Smooth muscle cell (in vitro differentiated cells): ENCODE results near the gene SPOCK1. TPM values are rescaled to one million over a fixed set of nuclear protein-coding genes. Genes with fewer than 3 reads are reported as not detected.

Experiments
- DNase-seq: peaks from one replicate; lab custom pipeline; 2025; ENCODE audit not compliant: unreplicated experiment; lab: John Stamatoyannopoulos, UW
- H2AFZ ChIP-seq: fragments of 200-600 bp; sonication (generic); 2 replicates; pipeline ENCODE4 v1.6.0; 2016; ENCODE audit warnings: antibody characterized with exemption, low read depth, mild to moderate bottlenecking
- H3F3A ChIP-seq: fragments of 200-600 bp; sonication (generic); 2 replicates; pipeline ENCODE4 v1.6.0; 2017; ENCODE audit warnings: antibody characterized with exemption, low read depth
- H3K27ac ChIP-seq: fragments of 200-600 bp; sonication (generic); 2 replicates; pipeline ENCODE4 v1.5.1; 2016; ENCODE audit warnings: low read depth, mild to moderate bottlenecking
- H3K27me3 ChIP-seq: fragments of 200-600 bp; sonication (generic); 2 replicates; pipeline ENCODE4 v1.6.1; 2016; ENCODE audit warnings: low read depth, mild to moderate bottlenecking
- H3K36me3 ChIP-seq: fragments of 200-600 bp; sonication (generic); 2 replicates; pipeline ENCODE4 v1.5.1; 2016; ENCODE audit warnings: low read depth
- H3K4me1 ChIP-seq: fragments of 200-600 bp; sonication (generic); 2 replicates; pipeline ENCODE4 v1.5.1; 2016; ENCODE audit warnings: low read depth
- H3K4me2 ChIP-seq: fragments of 200-600 bp; sonication (generic); 2 replicates; pipeline ENCODE4 v1.6.0; 2016; ENCODE audit warnings: mild to moderate bottlenecking
- H3K4me3 ChIP-seq: fragments of 200-600 bp; sonication (generic); 2 replicates; pipeline ENCODE4 v1.5.1; 2016; ENCODE audit warnings: mild to moderate bottlenecking
- H3K79me2 ChIP-seq: fragments of 200-600 bp; sonication (generic); 2 replicates; pipeline ENCODE4 v1.6.0; 2016; ENCODE audit warnings: low read depth, mild to moderate bottlenecking
- H3K9ac ChIP-seq: fragments of 200-600 bp; sonication (generic); 2 replicates; pipeline ENCODE4 v1.6.0; 2016; ENCODE audit warnings: low read depth
- H3K9me3 ChIP-seq: fragments of 200-600 bp; sonication (generic); replicated peaks from 2 replicates; pipeline ENCODE4 v1.5.1; 2016; ENCODE audit warnings: low read depth
- H4K20me1 ChIP-seq: fragments of 200-600 bp; sonication (generic); 2 replicates; pipeline ENCODE4 v1.6.0; 2016; ENCODE audit warnings: low read depth
- WGBS: methylation state at CpG from one replicate; pipeline ENCODE4 v1.1.7; 2016; ENCODE audit warnings: low lambda C conversion rate; 5-methylcytosine and 5-hydroxymethylcytosine counted together
- polyA plus RNA-seq: library from polyadenylated mRNA; unstranded; fragments of >200 nt; fragmentation: Nextera tagmentation; extraction: Ambion mirVana; gene quantifications from 2 replicates; pipeline ENCODE4 v1.2.1, GENCODE V29; 2016
- total RNA-seq: library from RNA; depleted of rRNA; stranded (reverse); fragments of >200 nt; gene quantifications from 2 replicates; pipeline ENCODE4 v1.2.3, GENCODE V29; 2014
- TF ChIP-seq, protein P1 (sequence below): fragments of 200-600 bp; sonication (generic); IDR thresholded peaks from 2 replicates; pipeline ENCODE4 v1.5.1; 2017; ENCODE audit warnings: borderline replicate concordance, mild to moderate bottlenecking, antibody characterized with exemption; ENCODE audit not compliant: insufficient read depth, poor library complexity, severe bottlenecking

The SPOCK1 gene
- total and polyA plus RNA-seq, 2 experiments from 2014 or later, result 56.2 to 80.0 TPM

DNA sequence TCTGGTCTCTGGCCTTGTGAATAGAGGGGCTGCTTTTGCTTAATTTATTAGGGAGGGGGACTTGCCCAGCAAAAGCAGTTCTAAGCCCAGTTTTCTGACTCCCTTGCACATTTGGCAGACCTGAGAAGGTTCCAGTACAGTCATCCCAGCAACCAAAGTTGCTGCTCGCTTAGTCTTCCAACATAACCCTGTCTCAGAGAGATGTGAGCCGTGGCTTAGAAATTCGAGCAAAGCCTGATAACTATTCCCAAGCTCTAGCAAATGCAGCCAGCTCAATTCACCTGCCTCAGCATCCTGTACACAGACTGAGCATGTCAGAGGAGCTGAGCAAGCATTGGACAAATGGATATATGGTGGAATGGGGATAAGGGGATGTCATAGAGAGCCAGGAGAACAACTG, 401.9 kb downstream of the SPOCK1 start:
- Histone ChIP-seq H3K4me3 (no peak overlapping the region), H3F3A (no peaks in the 10 kb centered on the region)
- WGBS, result 86% methylated on average over 3 of the region's 3 CpGs

DNA sequence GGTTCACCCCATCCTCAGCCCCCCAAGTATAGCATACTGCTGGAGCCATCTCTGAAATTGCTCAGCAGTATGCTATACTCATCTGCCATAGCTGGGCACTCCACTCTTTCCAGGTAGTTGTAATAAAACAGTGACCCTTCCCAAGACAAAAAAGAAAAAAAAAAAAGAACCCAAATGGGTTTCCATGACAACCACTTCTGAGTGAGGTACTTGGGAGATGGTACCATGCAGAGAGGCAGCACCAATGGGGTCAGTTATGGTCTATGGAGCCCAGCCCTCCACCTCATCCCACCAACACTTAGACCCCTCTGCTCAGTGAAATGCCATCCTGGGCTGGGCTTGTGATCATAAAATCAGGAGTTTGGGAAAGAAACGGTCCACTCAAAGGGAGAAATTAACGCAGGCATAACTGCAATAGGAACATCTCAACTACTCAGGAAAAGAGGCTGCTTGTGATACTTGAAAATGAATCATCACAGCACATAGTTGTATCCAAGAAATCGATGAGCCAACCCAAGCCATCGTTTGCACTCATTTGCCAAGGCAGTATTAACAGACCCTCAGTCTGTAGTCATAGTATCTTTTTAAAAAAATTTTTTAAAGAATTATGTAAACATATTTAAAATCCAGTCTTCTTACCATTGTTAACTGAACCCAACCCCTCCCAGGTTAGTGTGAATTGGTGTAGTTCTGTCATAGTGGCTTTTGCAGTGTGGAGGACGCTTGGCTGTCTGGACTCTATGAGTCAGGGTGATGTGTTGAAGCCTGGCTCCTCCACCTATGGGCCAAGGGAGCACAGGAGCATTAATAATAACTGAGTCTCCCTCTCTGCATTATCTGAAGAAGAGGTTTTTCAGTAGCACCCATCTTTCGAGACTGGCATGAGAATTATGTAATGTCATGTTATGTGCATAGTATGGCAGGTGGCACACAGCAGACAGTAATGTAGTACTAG, 402.7 kb downstream of the SPOCK1 start:
- H3K9ac ChIP-seq, result no peak overlapping the region
- no peak for DNase-seq
- WGBS, result 84% methylated on average over 6 of the region's 6 CpGs
- no peaks in the 10 kb centered on the region for H3K4me1 ChIP-seq
- H3K4me3 ChIP-seq, result no peak overlapping the region
- H3K9me3 ChIP-seq, result no peaks in the 10 kb centered on the region
- H3K79me2 ChIP-seq, result no peaks in the 10 kb centered on the region
- H3K27me3 ChIP-seq, result no peaks in the 10 kb centered on the region
- H3K27ac ChIP-seq, result no peak overlapping the region
- H4K20me1 ChIP-seq, result no peaks in the 10 kb centered on the region
- H3K4me2 ChIP-seq, result no peak overlapping the region
- H3F3A ChIP-seq, result no peaks in the 10 kb centered on the region
- H2AFZ ChIP-seq, result no peak overlapping the region
- TF ChIP-seq, protein P1, sequence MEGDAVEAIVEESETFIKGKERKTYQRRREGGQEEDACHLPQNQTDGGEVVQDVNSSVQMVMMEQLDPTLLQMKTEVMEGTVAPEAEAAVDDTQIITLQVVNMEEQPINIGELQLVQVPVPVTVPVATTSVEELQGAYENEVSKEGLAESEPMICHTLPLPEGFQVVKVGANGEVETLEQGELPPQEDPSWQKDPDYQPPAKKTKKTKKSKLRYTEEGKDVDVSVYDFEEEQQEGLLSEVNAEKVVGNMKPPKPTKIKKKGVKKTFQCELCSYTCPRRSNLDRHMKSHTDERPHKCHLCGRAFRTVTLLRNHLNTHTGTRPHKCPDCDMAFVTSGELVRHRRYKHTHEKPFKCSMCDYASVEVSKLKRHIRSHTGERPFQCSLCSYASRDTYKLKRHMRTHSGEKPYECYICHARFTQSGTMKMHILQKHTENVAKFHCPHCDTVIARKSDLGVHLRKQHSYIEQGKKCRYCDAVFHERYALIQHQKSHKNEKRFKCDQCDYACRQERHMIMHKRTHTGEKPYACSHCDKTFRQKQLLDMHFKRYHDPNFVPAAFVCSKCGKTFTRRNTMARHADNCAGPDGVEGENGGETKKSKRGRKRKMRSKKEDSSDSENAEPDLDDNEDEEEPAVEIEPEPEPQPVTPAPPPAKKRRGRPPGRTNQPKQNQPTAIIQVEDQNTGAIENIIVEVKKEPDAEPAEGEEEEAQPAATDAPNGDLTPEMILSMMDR, result no peak
- H3K36me3 ChIP-seq, result no peaks in the 10 kb centered on the region

More for the DNA sequence above, 401.9 kb downstream of the SPOCK1 start:
- Histone ChIP-seq H3K36me3 (no peaks in the 10 kb centered on the region), H2AFZ (no peak overlapping the region), H3K27ac (no peak overlapping the region), H3K27me3 (no peaks in the 10 kb centered on the region), H3K9ac (no peak overlapping the region), H3K9me3 (no peaks in the 10 kb centered on the region), H4K20me1 (no peaks in the 10 kb centered on the region), H3K4me2 (no peak overlapping the region), H3K79me2 (no peaks in the 10 kb centered on the region), H3K4me1 (no peaks in the 10 kb centered on the region)
- DNase-seq, result no peak
- TF ChIP-seq, protein P1, result no peak

DNA sequence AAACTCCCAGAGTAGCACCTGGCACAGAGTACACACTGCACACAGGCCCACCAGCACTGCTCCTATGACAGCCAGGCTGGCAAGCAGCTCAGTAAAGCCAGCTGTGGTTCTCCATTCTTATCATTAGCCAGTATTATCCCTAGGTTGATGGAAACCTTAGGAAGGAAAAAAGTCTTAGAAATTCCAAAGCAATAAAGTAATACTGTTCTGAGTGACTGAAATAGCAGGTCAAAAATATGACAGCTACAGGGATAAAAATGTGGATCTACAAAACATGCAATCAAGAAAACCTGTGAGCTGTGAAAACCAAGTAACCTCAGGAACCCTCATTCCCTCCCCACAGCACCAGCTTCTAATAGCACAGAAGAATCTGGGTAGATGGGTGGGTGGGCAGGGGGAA, 403.5 kb downstream of the SPOCK1 start:
- Histone ChIP-seq H3K36me3 (no peaks in the 10 kb centered on the region), H3K27me3 (no peaks in the 10 kb centered on the region), H2AFZ (no peak overlapping the region), H3K4me3 (no peak overlapping the region), H3K79me2 (no peaks in the 10 kb centered on the region), H3F3A (no peaks in the 10 kb centered on the region), H3K9ac (no peak overlapping the region), H3K9me3 (no peaks in the 10 kb centered on the region), H4K20me1 (no peaks in the 10 kb centered on the region), H3K27ac (no peak overlapping the region), H3K4me1 (peaks cover 1% of the 10 kb centered on the region), H3K4me2 (no peak overlapping the region)
- TF ChIP-seq, protein P1, result no peak
- DNase-seq, result no peak
